ENCODE measurements around the gene LDHAL6B. TPM values are rescaled to one million over a fixed set of nuclear protein-coding genes. Genes with fewer than 3 reads are reported as not detected.
A peak's percentile ranks its signal among the peaks of the same experiment; 100 is the strongest.

Gene LDHAL6B
- total and polyA plus RNA-seq, 4 donors: 0.05 TPM; not detected in 3

GRCh38 chr15:59203008-59203407, 3.6 kb upstream of the LDHAL6B start:
- ATAC-seq (ENCODE audit: insufficient read depth, low FRiP score): no peak
- no peak overlapping the region for H3K4me3 ChIP-seq
- no peaks in the 10 kb centered on the region for H3K27me3 ChIP-seq (ENCODE audit: control insufficient read depth in 3 of 3, insufficient read depth in 3 of 3, low read length in 2 of 3)
- H3K9ac ChIP-seq (ENCODE audit: insufficient read depth in 1 of 2, low read length in 2 of 2): no peak overlapping the region
- no peaks in the 10 kb centered on the region for H3K9me3 ChIP-seq (ENCODE audit: control insufficient read depth in 4 of 4, insufficient read depth in 3 of 4, low read length in 3 of 4)
- TF ChIP-seq, protein P1, sequence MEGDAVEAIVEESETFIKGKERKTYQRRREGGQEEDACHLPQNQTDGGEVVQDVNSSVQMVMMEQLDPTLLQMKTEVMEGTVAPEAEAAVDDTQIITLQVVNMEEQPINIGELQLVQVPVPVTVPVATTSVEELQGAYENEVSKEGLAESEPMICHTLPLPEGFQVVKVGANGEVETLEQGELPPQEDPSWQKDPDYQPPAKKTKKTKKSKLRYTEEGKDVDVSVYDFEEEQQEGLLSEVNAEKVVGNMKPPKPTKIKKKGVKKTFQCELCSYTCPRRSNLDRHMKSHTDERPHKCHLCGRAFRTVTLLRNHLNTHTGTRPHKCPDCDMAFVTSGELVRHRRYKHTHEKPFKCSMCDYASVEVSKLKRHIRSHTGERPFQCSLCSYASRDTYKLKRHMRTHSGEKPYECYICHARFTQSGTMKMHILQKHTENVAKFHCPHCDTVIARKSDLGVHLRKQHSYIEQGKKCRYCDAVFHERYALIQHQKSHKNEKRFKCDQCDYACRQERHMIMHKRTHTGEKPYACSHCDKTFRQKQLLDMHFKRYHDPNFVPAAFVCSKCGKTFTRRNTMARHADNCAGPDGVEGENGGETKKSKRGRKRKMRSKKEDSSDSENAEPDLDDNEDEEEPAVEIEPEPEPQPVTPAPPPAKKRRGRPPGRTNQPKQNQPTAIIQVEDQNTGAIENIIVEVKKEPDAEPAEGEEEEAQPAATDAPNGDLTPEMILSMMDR (IDR thresholded peaks at IDR 0.05; ENCODE audit: control extremely low read depth, extremely low read depth): no peak
- H3K4me1 ChIP-seq (ENCODE audit: control insufficient read depth in 5 of 5, insufficient read depth in 5 of 5, low read length in 5 of 5): peaks cover 0 to 4% (median 0%) of the 10 kb centered on the region in 5 donors
- no peak overlapping the region for H3K27ac ChIP-seq (ENCODE audit: low read depth in 1 of 2, low read length in 1 of 2)
- H3K36me3 ChIP-seq (ENCODE audit: control insufficient read depth in 4 of 4, insufficient read depth in 4 of 4, low read length in 4 of 4): peaks cover 0 to 33% (median 13%) of the 10 kb centered on the region in 4 donors
- no peak for DNase-seq
- WGBS, 2 donors: 96 to 97% methylated on average over 6 of the region's 6 CpGs

- Histone ChIP-seq H3K27ac (ENCODE audit: low read depth in 1 of 2, low read length in 1 of 2) (no peak overlapping the region), H3K27me3 (ENCODE audit: control insufficient read depth in 3 of 3, insufficient read depth in 3 of 3, low read length in 2 of 3) (no peaks in the 10 kb centered on the region), H3K4me3 (no peak overlapping the region), H3K9me3 (ENCODE audit: control insufficient read depth in 4 of 4, insufficient read depth in 3 of 4, low read length in 3 of 4) (no peaks in the 10 kb centered on the region), H3K9ac (ENCODE audit: insufficient read depth in 1 of 2, low read length in 2 of 2) (no peak overlapping the region), H3K36me3 (ENCODE audit: control insufficient read depth in 4 of 4, insufficient read depth in 4 of 4, low read length in 4 of 4) (peaks cover 0 to 31% (median 13%) of the 10 kb centered on the region in 4 donors), H3K4me1 (ENCODE audit: control insufficient read depth in 5 of 5, insufficient read depth in 5 of 5, low read length in 5 of 5) (peaks cover 0 to 4% (median 0%) of the 10 kb centered on the region in 5 donors)
- ATAC-seq (ENCODE audit: insufficient read depth, low FRiP score) (no peak), DNase-seq (no peak)
- TF ChIP-seq, protein P1 (IDR thresholded peaks at IDR 0.05; ENCODE audit: control extremely low read depth, extremely low read depth): no peak
- WGBS, 2 donors: 87 to 88% methylated on average over 3 of the region's 3 CpGs
Measured at GRCh38 chr15:59203657-59204056, 3.0 kb upstream of the LDHAL6B start.

- no peak overlapping the region for H3K4me3 ChIP-seq
- H3K9ac ChIP-seq (ENCODE audit: insufficient read depth in 1 of 2, low read length in 2 of 2): peak overlapping the region in 1 of 2 donors; percentile 25
- 84 to 88% methylated on average over 9 of the region's 9 CpGs for WGBS, 2 donors
- H3K4me1 ChIP-seq (ENCODE audit: control insufficient read depth in 5 of 5, insufficient read depth in 5 of 5, low read length in 5 of 5): no peaks in the 10 kb centered on the region
- peaks cover 0 to 29% (median 12%) of the 10 kb centered on the region in 4 donors for H3K36me3 ChIP-seq (ENCODE audit: control insufficient read depth in 4 of 4, insufficient read depth in 4 of 4, low read length in 4 of 4)
- TF ChIP-seq, protein P1 (IDR thresholded peaks at IDR 0.05; ENCODE audit: control extremely low read depth, extremely low read depth): no peak
- DNase-seq (no peak), ATAC-seq (ENCODE audit: insufficient read depth, low FRiP score) (no peak)
- H3K9me3 ChIP-seq (ENCODE audit: control insufficient read depth in 4 of 4, insufficient read depth in 3 of 4, low read length in 3 of 4): no peaks in the 10 kb centered on the region
- H3K27ac ChIP-seq (ENCODE audit: low read depth in 1 of 2, low read length in 1 of 2): no peak overlapping the region
- H3K27me3 ChIP-seq (ENCODE audit: control insufficient read depth in 3 of 3, insufficient read depth in 3 of 3, low read length in 2 of 3): no peaks in the 10 kb centered on the region
Measured at GRCh38 chr15:59205839-59206622, 612 bp upstream of the LDHAL6B start.

Data from lung (tissue), 12 donors.